GM21360 (cell line): ENCODE measurements around the gene ANKRD6.

Experiments used
- ATAC-seq: cut with Tn5 transposase; IDR thresholded peaks from one replicate; pipeline ENCODE4 v1.9.1; 2021; ENCODE audit warnings: mild to moderate bottlenecking, moderate library complexity; ENCODE audit not compliant: unreplicated experiment

The ANKRD6 gene

GRCh38 chr6:89464295-89464694 is 31.3 kb downstream of the ANKRD6 start:
- ATAC-seq = no peak

- ATAC-seq = no peak
Observed at GRCh38 chr6:89467437-89467836, 34.5 kb downstream of the ANKRD6 start.

GRCh38 chr6:89468998-89469397 is 36.0 kb downstream of the ANKRD6 start:
- no peak for ATAC-seq

GRCh38 chr6:89471287-89471867 is 38.4 kb downstream of the ANKRD6 start:
- ATAC-seq = no peak

DNA sequence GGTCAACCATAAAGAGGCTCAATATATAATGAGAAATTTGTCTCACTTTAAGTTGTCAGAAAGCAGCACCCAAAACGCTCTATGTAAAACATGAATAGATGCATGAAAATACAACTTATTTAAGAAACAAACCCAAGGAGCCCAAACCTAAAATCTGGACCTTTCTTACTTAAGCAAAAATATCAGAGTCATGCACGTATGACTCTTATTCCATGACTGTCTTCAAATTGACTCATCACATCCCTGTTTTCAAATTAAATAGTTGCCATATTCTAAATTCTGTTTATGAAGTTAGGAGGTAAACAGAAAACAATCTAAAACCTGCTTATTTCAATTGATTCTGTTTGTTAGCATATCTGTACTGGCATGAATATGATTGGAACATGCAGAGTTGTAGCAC is 42.1 kb downstream of the ANKRD6 start:
- ATAC-seq = no peak

GRCh38 chr6:89475634-89476033 is 42.7 kb downstream of the ANKRD6 start:
- no peak for ATAC-seq

DNA sequence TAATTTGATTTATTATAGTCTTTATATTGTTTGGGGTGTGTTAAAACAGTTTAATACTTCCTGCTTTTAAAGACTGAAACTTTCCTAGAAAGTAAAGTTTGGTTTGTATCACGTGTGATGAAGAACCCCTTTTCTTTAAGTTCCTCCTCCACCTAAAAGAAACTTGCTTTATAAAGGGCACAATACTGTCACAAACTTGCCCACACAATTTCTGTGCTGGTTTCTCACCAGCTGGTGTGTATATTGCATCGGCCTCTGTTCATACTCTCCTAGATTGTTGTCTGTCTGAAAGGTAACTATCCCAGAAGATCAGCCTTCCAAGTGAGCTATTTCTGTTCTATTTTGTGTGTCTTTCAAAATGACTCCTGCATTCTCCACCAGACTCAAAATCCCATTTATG is 46.9 kb downstream of the ANKRD6 start:
- ATAC-seq = no peak

GRCh38 chr6:89481695-89482094 is 48.7 kb downstream of the ANKRD6 start:
- no peak for ATAC-seq

GRCh38 chr6:89482126-89482525 is 49.2 kb downstream of the ANKRD6 start:
- no peak for ATAC-seq

DNA sequence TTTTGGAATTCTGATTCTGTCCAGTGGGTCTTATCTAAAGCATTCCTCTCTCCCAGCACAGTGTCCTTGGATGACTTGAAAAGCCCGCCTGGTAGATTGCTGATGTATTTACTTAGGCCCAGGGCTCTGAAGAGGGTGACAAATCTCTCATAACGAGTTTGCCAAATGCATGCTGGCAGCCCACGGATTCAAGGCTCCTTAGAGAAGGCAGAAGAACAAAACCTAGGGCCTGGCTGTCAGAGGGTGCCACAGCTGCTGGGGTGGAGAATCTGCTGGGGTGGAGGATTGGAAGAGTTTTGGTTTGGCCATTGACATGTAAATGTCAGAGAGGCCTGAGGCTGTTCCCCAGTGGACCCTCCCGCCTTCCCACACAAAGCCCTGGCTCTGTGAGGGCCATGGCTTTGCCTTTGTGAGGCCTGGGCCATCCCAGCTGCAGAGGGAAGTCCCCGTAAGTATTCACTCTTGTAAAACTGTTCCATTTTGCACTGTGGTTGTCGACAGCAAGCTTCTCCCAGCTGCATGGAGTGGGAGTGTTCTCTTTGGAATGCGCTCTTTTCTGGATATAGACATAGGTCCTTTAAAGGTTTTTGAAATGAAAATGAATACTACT is 50.3 kb downstream of the ANKRD6 start:
- ATAC-seq = no peak

DNA sequence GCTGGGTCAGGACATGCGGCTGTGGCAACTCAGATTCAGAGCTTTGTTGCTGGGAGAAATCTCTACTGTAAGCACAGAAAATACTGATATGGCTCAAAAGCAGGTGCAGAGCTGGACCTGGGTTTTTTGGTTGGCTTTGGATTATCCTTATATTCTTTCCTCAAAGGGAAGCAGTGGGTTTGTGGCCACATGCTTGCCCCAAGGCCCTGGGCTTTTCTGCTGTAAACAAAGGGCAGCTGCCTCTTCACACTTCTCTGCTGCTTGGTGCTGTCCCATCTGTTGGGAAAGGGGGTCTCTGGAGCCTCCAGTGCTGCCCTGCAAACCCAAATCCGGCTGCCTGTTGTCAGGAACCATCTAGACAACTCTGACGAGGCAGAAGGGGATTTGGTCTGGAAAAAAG is 52.4 kb downstream of the ANKRD6 start:
- no peak for ATAC-seq

GRCh38 chr6:89487864-89488263 is 54.9 kb downstream of the ANKRD6 start:
- no peak for ATAC-seq

- no peak for ATAC-seq
Observed at GRCh38 chr6:89488438-89488837, 55.5 kb downstream of the ANKRD6 start.

GRCh38 chr6:89489078-89489477 is 56.1 kb downstream of the ANKRD6 start:
- ATAC-seq = no peak

DNA sequence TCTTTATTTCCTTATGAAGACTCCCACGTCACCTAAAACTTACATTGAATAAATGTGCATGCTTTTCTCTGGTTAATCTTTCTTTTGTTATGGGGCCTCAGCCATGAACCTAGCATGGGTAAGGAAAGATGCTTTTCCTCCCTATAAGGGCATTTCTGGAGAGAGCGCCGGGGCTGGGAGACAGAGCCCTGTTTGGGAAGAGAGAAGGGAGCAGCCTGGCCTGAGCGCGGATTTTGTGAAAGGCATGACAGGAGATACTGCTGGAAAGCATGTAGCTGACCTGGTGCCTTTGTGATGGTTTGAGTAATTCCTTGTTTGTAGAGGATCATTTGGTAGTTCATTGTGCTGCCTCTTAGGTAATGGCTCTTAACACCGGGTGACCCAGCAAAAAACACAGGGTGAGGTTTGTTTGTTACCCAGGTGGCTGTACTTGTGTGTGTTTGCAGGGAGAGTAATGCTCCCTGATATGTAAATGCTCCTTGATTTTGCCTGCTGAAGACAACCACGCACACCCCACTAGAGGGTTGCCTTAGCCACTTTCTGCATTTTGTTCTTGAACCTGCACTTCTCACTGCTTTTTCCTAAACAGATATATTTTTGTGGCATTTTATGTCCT is 59.2 kb downstream of the ANKRD6 start:
- ATAC-seq = no peak

- no peak for ATAC-seq
Observed at GRCh38 chr6:89494131-89494793, 61.3 kb downstream of the ANKRD6 start.

GRCh38 chr6:89495961-89496535 is 63.1 kb downstream of the ANKRD6 start:
- no peak for ATAC-seq

- ATAC-seq = no peak
Observed at GRCh38 chr6:89500611-89501010, 67.7 kb downstream of the ANKRD6 start.

DNA sequence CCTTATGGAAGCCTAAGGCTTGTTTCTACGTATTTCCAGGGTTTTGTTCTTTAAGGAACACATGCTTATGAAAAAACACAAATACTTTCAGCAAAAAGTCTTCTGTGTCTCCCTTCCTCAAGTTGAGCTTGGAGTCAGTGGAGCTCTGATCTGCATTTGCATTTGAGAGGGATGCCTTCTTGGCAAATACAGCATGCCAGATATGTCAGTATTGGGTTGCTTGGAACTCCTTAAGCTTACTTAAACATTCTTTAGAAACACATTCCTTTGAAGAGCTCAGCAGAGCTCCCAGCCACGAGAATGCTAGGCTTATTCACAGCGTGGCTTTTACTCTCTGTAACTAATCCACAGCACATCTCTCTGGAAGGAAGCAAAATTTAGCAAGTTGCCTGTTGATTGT is 68.3 kb downstream of the ANKRD6 start:
- no peak for ATAC-seq

DNA sequence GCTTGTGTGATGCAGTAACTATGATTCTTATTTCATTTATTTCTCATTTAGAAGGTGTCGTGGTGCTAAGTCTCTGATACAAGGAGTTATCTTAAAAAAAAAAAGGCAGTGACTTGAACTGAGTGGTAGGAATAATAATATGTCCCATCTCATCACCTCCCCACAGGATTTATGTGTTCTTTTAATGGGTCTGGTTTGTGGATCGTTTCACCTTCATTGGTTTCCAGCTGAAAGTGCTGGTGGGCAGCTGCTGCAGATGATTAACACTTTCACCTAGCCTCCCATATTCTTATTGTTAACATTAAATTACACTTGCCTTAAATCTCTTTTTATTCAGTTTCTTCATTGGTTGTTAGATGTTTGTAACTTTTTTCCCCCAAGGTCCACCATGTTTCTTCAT is 68.8 kb downstream of the ANKRD6 start:
- ATAC-seq = no peak

GRCh38 chr6:89503641-89504040 is 70.7 kb downstream of the ANKRD6 start:
- ATAC-seq = no peak

- no peak for ATAC-seq
Observed at GRCh38 chr6:89505847-89506246, 72.9 kb downstream of the ANKRD6 start.
